Endothelial cell of umbilical vein (primary cell): ENCODE measurements around the gene ABLIM1. TPM values are rescaled to one million over a fixed set of nuclear protein-coding genes. Genes with fewer than 3 reads are reported as not detected.

Source experiments
- BruUV-seq: library from RNA; stranded (reverse); fragments of 400-500 nt; replicated peaks from 2 replicates; lab custom pipeline; 2021; lab: Mats Ljungman, UMichigan
- CTCF ChIA-PET: fragments of 300-600, 350-600 bp; sonication (Branson Sonifier 250); formaldehyde crosslinking; loops from one replicate; lab custom pipeline; 2021; ENCODE audit warnings: antibody characterized with exemption, inconsistent platforms; lab: Charles Lee
- POLR2A ChIA-PET: fragments of 300-600, 350-600 bp; sonication (Branson Sonifier 250); formaldehyde crosslinking; loops from one replicate; lab custom pipeline; 2021; ENCODE audit warnings: antibody characterized with exemption, inconsistent platforms; lab: Charles Lee
- DNase-seq: peaks from one replicate; pipeline ENCODE4 v3.0.0-alpha.2; 2011; ENCODE audit warnings: low read depth, low spot score
- FAIRE-seq: peaks from 2 replicates; lab custom pipeline; 2011; peaks lifted over from hg19 to GRCh38; lab: Jason Lieb, UNC
- H2AFZ ChIP-seq: 2 replicates; pipeline ENCODE4 v1.6.0; 2012; ENCODE audit warnings: low read depth, low read length, control low read depth, inconsistent platforms
- H3K27ac ChIP-seq: 2 replicates; pipeline ENCODE4 v1.5.1; 2011; ENCODE audit warnings: low read depth, mild to moderate bottlenecking, control low read depth, low read length, moderate library complexity; ENCODE audit not compliant: insufficient read depth
- H3K27me3 ChIP-seq, 2 experiments: 2 replicates each; pipeline versions ENCODE4 v1.6.0 to v1.6.1; 2011; ENCODE audit warnings: low read length in 2 of 2, mixed read lengths in 1 of 2; ENCODE audit not compliant: control insufficient read depth in 2 of 2, insufficient read depth in 2 of 2
- H3K36me3 ChIP-seq, 2 experiments: 2 replicates in 1 of 2; 3 replicates in 1 of 2; pipeline ENCODE4 v1.5.1; 2011; ENCODE audit warnings: low read length in 2 of 2, mild to moderate bottlenecking in 1 of 2, moderate library complexity in 1 of 2; ENCODE audit not compliant: control insufficient read depth in 2 of 2, insufficient read depth in 2 of 2; ENCODE audit errors: extremely low read depth in 1 of 2
- H3K4me1 ChIP-seq: 3 replicates; pipeline ENCODE4 v1.5.1; 2011; ENCODE audit warnings: mild to moderate bottlenecking, low read length; ENCODE audit not compliant: control insufficient read depth, insufficient read depth; ENCODE audit errors: extremely low read depth
- H3K4me2 ChIP-seq: 2 replicates; pipeline ENCODE4 v1.6.1; 2011; ENCODE audit warnings: low read length, control low read depth, mixed read lengths; ENCODE audit not compliant: insufficient read depth
- H3K4me3 ChIP-seq, 3 experiments: fragments of 200-600 bp in 1 of 3; sonication (generic), shearing (Covaris generic) in 1 of 3; replicated peaks in 1 of 3; 2 replicates each; pipeline ENCODE4 v1.5.1; 2011 to 2016; ENCODE audit warnings: control low read depth in 3 of 3, low read length in 3 of 3, mild to moderate bottlenecking in 2 of 3, inconsistent platforms in 1 of 3, low read depth in 1 of 3, moderate library complexity in 1 of 3; ENCODE audit not compliant: insufficient read depth in 1 of 3
- H3K79me2 ChIP-seq: 2 replicates; pipeline ENCODE4 v1.6.0; 2012; ENCODE audit warnings: low read length, inconsistent platforms; ENCODE audit not compliant: control insufficient read depth, insufficient read depth
- H3K9ac ChIP-seq: replicated peaks from 2 replicates; pipeline ENCODE3; 2011; ENCODE audit warnings: low read length, control low read depth; ENCODE audit not compliant: insufficient read depth; ENCODE audit errors: extremely low read depth
- H3K9me1 ChIP-seq: replicated peaks from 3 replicates; pipeline ENCODE4 v1.6.0; 2011; ENCODE audit warnings: mild to moderate bottlenecking, low read length; ENCODE audit not compliant: control insufficient read depth, insufficient read depth; ENCODE audit errors: extremely low read depth
- H3K9me3 ChIP-seq: replicated peaks from 2 replicates; pipeline ENCODE4 v1.5.1; 2012; ENCODE audit warnings: low read length, inconsistent platforms; ENCODE audit not compliant: control insufficient read depth, insufficient read depth
- H4K20me1 ChIP-seq: replicated peaks from 2 replicates; pipeline ENCODE3; 2011; ENCODE audit warnings: mild to moderate bottlenecking, low read length; ENCODE audit not compliant: control insufficient read depth, insufficient read depth; ENCODE audit errors: extremely low read depth
- CTCF ChIP-seq, 2 donors: IDR thresholded peaks; 1 replicate in 1 of 2; 2 replicates in 1 of 2; pipeline ENCODE4 v1.5.1; 2011; ENCODE audit warnings: low read length in 2 of 2, mild to moderate bottlenecking in 2 of 2, moderate library complexity in 2 of 2, control low read depth in 1 of 2, inconsistent platforms in 1 of 2, low read depth in 1 of 2; ENCODE audit not compliant: insufficient read depth in 1 of 2; ENCODE audit errors: extremely low read depth in 1 of 2
- EZH2 ChIP-seq: IDR thresholded peaks from 2 replicates; pipeline ENCODE4 v1.6.1; 2012; ENCODE audit warnings: borderline replicate concordance, low read depth, mild to moderate bottlenecking, moderate library complexity, low read length, inconsistent platforms; ENCODE audit not compliant: severe bottlenecking
- FOS ChIP-seq: IDR thresholded peaks from 2 replicates; pipeline ENCODE4 v1.6.1; 2011; ENCODE audit warnings: mild to moderate bottlenecking, low read length, moderate library complexity, borderline replicate concordance; ENCODE audit not compliant: insufficient read depth
- GATA2 ChIP-seq: IDR thresholded peaks from 2 replicates; pipeline ENCODE4 v1.7.0; 2011; ENCODE audit warnings: low read depth, mild to moderate bottlenecking, moderate library complexity, mixed read lengths, low read length; ENCODE audit not compliant: insufficient read length, insufficient read depth
- JUN ChIP-seq: IDR thresholded peaks from 2 replicates; pipeline ENCODE4 v1.6.1; 2011; ENCODE audit warnings: borderline replicate concordance, low read depth; ENCODE audit not compliant: insufficient read length, insufficient read depth
- MYC ChIP-seq: IDR thresholded peaks from one replicate; pipeline ENCODE4 v1.6.1; 2011; ENCODE audit warnings: mild to moderate bottlenecking, low read depth, low read length
- POLR2A ChIP-seq: IDR thresholded peaks from 2 replicates; pipeline ENCODE4 v1.6.1; 2012; ENCODE audit warnings: low read depth, mild to moderate bottlenecking, control low read depth, low read length
- POLR2AphosphoS5 ChIP-seq: IDR thresholded peaks from 2 replicates; pipeline ENCODE4 v1.6.1; 2012; ENCODE audit warnings: low read depth, mild to moderate bottlenecking, control low read depth, low read length, moderate library complexity; ENCODE audit not compliant: insufficient read depth
- dilution Hi-C: fragments of 300-500 bp; cut with MboI; formaldehyde crosslinking; loops from one replicate; pipeline ENCODE4 v1.15.0; 2019; ENCODE audit warnings: low sequenced_read_pairs; ENCODE audit not compliant: extremely low pct_ligation_motif_present
- intact Hi-C: fragments of 100-400 bp; cut with micrococcal nuclease; formaldehyde crosslinking; loops from one replicate; pipeline ENCODE4 v1.10.0; 2022
- polyA plus RNA-seq, 4 experiments: library from polyadenylated mRNA; depleted of rRNA in 3 of 4; stranded (reverse) in 3 of 4; unstranded in 1 of 4; fragments of >200 nt; gene quantifications; 2 replicates each; pipeline versions ENCODE4 v1.2.1 to v1.2.3, GENCODE V29; 2011 to 2012; ENCODE audit warnings: missing spikeins in 1 of 4
- total RNA-seq: library from RNA; stranded (reverse); gene quantifications from 2 replicates; pipeline ENCODE4 v1.2.3, GENCODE V29; 2021
- TF ChIP-seq, protein P1 (sequence below): IDR thresholded peaks from 2 replicates; pipeline ENCODE4 v1.6.1; 2011; ENCODE audit not compliant: insufficient read depth, insufficient read length

The ABLIM1 gene
- total and polyA plus RNA-seq, 2 donors (not counting 3 experiments of a cell fraction or from before 2014, with no cell fraction given) = 128 to 235 TPM

GRCh38 chr10:114600057-114600456 lies 58.0 kb downstream of the ABLIM1 start:
- Histone ChIP-seq H3K79me2 (no peaks in the 10 kb centered on the region), H3K4me1 (peaks cover 9% of the 10 kb centered on the region), H3K4me2 (no peak overlapping the region), H3K27me3 (no peaks in the 10 kb centered on the region), H3K9me1 (no peaks in the 10 kb centered on the region), H3K9me3 (no peaks in the 10 kb centered on the region), H3K27ac (no peak overlapping the region), H2AFZ (no peak overlapping the region), H4K20me1 (no peaks in the 10 kb centered on the region), H3K4me3 (no peak overlapping the region), H3K36me3 (peaks cover 0 to 6% of the 10 kb centered on the region in 2 experiments), H3K9ac (no peak overlapping the region)
- DNase-seq = no peak
- dilution Hi-C loops (no loop called here), intact Hi-C loops (no loop called here)
- BruUV-seq = no TSS peak
- no peak for TF ChIP-seq CTCF (IDR thresholded peaks at IDR 0.05; ENCODE audit: extremely low read depth in 1 of 2, insufficient read depth in 1 of 2, low read depth in 1 of 2, low read length in 2 of 2)
- no peak for TF ChIP-seq EZH2
- no peak for TF ChIP-seq POLR2AphosphoS5
- CTCF ChIA-PET = interaction anchor here (0.6 to 1.1 kb wide), 2 partner anchors 11 to 12 kb away, joined by 3 to 5 read pairs; no protein-coding TSS in a partner anchor
- POLR2A ChIA-PET = no interaction called here
- no peak for FAIRE-seq

- DNase-seq (no peak), FAIRE-seq (no peak)
- Histone ChIP-seq H3K27ac (no peak overlapping the region), H3K4me2 (no peak overlapping the region), H3K4me3 (no peak overlapping the region), H3K9ac (no peak overlapping the region), H3K9me3 (no peaks in the 10 kb centered on the region), H3K9me1 (no peaks in the 10 kb centered on the region), H3K4me1 (no peaks in the 10 kb centered on the region), H3K79me2 (no peaks in the 10 kb centered on the region), H2AFZ (no peak overlapping the region), H3K36me3 (peaks cover 0 to 6% of the 10 kb centered on the region in 2 experiments), H3K27me3 (no peaks in the 10 kb centered on the region), H4K20me1 (no peaks in the 10 kb centered on the region)
- ChIA-PET CTCF (interaction anchor here (0.8 kb wide), 1 partner anchor 23 kb away, joined by 3 read pairs; no protein-coding TSS in a partner anchor), POLR2A (no interaction called here)
- no peak for TF ChIP-seq EZH2
- no peak for TF ChIP-seq MYC
- no peak for TF ChIP-seq JUN
- no peak for TF ChIP-seq CTCF (IDR thresholded peaks at IDR 0.05; ENCODE audit: extremely low read depth in 1 of 2, insufficient read depth in 1 of 2, low read depth in 1 of 2, low read length in 2 of 2)
- no peak for TF ChIP-seq POLR2AphosphoS5
- TF ChIP-seq, protein P1, sequence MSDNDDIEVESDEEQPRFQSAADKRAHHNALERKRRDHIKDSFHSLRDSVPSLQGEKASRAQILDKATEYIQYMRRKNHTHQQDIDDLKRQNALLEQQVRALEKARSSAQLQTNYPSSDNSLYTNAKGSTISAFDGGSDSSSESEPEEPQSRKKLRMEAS = no peak
- TF ChIP-seq POLR2A = no peak
- TF ChIP-seq FOS = no peak
- no peak for TF ChIP-seq GATA2
- dilution Hi-C loops (no loop called here), intact Hi-C loops (no loop called here)
- no TSS peak for BruUV-seq
Measured at GRCh38 chr10:114596793-114597192, 61.3 kb downstream of the ABLIM1 start.
